SKM-1 treated with dmso at 0.1 percent for 144 hours (cell line): Measurements from ENCODE around the gene HOOK2.

Source experiments
- DNase-seq: peaks from one replicate; lab custom pipeline; 2025; ENCODE audit not compliant: unreplicated experiment; lab: John Stamatoyannopoulos, UW

HOOK2 gene

GRCh38 chr19:12783291-12783848, 8.0 kb upstream of the HOOK2 start:
- DNase-seq, result no peak

DNA sequence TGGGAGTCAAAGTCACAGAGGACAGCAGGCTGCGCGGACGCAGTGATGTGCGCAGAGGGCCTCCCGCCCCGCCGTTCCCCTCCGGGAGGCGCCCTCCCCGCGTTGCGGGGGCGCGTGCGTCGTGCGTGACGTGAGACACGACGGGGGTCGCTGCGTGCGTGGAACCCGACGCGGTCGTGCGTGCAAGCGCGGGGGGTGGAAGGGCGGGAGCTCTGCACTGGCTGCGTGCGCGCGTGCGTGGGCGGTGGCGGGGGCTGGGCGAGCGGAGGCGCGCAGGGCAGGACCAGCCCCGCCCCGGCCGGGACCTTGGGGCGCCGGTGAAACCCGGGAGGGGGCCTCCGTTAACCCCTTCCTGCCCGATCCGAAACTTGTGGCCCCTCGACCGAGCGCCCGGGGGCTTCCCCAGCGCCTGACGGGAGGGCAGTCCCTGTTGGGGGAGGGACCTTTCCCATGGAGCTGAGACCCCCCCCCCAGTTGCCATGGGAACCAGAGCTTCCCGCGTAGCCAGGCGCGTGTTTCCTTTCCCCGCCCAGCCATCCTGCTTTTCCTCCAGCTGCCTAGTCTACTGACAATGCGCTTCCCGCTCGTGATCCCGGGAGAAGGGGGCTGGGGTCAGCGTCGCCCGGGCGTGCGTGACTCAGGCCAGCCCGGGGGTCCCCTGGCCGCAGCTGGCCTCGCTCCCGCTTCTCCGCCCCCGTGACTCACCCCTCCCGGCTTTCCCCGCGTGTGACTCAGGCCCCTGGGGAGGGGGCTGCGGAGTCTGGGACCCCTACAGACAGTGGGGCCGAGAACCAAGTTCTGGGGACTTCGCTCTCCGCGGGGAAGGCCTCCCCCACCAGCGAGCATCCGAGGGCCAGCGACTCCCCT, 7.3 kb upstream of the HOOK2 start:
- no peak for DNase-seq

DNA sequence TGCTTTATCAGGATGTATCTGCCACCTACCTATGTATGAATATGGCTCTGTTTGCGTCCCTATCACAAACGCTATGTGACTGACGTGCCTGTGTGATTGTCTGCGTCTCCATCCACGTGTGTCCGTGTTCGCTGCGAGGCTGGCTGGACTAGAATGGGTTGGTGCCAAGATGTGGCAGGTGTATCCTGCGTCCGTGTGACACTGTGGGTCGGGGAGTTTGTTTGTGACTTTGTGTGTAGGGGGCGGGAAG, 6.7 kb upstream of the HOOK2 start:
- no peak for DNase-seq

- no peak for DNase-seq
Observed at GRCh38 chr19:12779162-12779993, 4.0 kb upstream of the HOOK2 start.

DNA sequence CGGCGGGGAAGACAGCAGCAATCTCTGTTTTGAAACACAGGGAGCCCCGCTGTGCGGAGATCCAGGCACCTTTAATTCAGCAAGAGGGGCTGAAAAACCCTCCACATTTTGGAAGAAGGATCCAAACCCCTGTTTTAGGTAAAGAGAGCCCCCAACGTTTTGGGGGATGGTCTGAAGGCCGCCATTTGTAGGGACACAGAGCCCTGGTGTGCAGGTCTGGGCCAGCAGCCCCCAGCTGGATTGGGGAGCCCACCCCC, 3.5 kb upstream of the HOOK2 start:
- DNase-seq, result no peak

- no peak for DNase-seq
Observed at GRCh38 chr19:12778017-12778904, 2.9 kb upstream of the HOOK2 start.

GRCh38 chr19:12777217-12778016, 2.1 kb upstream of the HOOK2 start:
- DNase-seq, result peak; percentile 63

DNA sequence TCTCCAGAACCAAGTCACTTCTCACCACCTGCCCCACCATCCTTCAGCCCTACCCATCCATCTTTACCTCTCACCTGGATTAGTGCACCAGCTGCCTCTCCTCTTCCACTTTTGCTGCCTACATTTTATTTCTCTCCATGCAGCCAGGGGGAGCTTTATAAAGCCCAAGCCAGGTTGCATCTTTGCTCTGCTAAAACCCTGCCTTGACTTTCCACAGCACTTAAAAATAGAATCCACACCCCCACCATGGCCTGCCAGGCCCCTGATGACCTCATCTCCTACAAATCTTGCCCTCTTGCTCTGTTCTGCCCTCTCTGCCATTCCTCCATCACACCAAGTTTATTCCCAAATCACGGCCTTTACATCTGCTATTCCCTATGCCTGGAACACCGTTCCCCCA, 1.8 kb downstream of the HOOK2 start:
- no peak for DNase-seq

- DNase-seq, result no peak
Observed at GRCh38 chr19:12772323-12772722, 3.0 kb downstream of the HOOK2 start.

DNA sequence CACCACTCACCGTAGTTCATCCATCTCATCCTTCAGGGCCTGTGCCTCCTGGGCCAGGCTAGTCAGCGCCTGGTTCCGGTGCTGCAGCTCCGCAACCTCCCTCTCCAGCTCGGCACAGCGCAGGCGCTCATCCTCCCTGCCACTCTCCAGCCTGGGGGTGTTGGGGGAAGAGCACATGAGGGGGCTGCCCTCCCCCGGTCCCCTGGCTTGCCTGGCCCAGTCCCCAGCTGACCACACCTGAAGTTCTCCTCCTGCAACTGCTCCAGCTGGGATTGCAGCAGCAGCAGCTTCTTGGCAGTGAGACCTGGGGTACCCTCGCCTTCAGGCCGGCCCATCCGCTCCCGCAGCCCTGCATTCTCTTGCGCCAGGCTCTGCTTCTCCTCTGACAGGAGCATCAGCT, 4.4 kb downstream of the HOOK2 start:
- no peak for DNase-seq

GRCh38 chr19:12769689-12770088, 5.7 kb downstream of the HOOK2 start:
- no peak for DNase-seq

- DNase-seq, result no peak
Observed at GRCh38 chr19:12767666-12768065, 7.7 kb downstream of the HOOK2 start.

DNA sequence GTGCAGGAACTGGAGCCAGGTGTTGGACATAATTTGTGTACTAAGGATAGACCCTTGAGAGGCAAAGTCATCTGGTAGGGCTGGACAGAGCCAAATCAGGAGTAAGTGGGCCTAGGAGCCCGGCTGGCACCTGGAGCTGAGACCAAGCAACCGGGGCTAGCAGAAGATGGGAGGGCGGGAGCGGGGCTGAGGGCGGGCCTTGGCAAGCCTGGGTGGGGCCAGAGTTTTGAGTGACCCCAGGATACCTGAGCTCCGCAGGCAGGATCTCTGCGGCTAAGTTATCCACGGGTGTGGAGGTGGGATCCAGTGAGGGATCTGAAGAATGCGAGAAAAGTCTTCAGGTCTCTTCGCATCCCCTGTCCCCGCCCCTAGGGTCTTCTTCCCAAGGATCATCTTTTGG, 8.2 kb downstream of the HOOK2 start:
- DNase-seq, result no peak

DNA sequence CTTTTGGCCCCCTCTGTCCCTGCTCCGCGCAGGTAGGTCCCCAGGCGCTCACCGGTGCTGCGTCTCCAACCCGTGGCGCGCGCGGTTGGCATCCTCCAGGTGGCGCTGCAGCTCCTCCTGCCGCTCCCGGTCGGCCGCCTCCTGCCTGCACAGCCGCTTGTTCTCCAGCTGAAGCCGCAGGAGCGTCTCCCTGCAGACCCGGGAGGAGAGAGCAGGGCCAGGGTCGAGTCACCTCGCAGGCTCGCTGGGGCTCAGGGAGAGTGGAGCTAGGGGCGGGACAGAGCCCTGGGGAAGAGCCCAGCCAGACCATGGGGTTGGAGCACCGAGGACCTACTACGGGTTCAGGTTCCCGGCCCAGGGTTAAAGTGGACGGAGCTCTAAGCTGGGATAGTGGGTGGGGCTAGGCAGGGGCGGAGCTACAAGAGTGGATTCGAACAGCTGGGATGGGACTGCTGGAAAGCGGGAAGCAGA, 9.3 kb downstream of the HOOK2 start:
- peak; percentile 81 for DNase-seq

DNA sequence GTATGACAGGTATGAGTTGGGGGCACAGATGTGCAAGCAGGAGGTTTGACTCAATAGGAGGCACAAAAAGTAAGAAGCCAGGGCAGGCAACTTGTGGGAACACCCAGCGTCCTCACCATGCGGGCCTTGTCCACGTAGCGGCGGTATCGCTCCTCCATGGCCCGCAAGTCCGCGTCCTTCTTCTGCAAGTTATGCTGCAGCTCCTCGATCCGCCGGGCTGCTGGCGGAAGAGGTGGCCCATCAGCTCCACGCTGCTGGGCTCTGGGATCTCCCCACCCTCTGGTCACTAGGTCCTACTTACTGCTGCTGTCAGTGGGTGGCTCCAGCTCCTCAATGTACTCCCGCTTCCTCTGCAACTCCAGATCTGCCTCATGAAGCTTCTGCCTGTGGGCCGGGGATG, 10.7 kb downstream of the HOOK2 start:
- no peak for DNase-seq

- DNase-seq, result no peak
Observed at GRCh38 chr19:12763100-12763499, 12.3 kb downstream of the HOOK2 start.

DNA sequence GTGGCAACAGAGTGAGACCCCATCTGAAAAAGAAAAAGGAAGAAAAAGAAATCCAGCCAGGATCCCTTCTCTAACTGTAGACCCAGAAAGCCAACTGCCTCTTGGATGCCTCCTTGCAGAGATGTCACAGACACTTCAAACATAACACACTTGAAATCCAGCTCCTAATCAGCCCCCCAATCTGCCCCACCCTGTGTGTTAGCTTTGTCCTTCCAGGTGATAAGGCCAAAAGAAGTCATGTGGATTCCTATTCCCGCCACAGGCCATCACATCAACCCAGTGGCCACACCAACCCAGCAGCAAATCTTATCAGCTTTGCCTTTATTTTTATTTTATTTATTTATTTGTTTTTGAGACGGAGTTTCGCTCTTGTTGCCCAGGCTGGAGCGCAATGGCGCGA, 15.7 kb downstream of the HOOK2 start:
- no peak for DNase-seq

GRCh38 chr19:12757544-12758274, 17.6 kb downstream of the HOOK2 start:
- DNase-seq, result peak; percentile 59

- no peak for DNase-seq
Observed at GRCh38 chr19:12756150-12756883, 19.0 kb downstream of the HOOK2 start.
